NB4 (cell line): ENCODE data around the gene CCL23.

Experiments
- CTCF ChIP-seq: IDR thresholded peaks from one replicate; pipeline ENCODE4 v1.5.1; 2012; ENCODE audit warnings: low read depth, low read length
- MAX ChIP-seq: IDR thresholded peaks from 2 replicates; pipeline ENCODE4 v1.6.1; 2011; ENCODE audit warnings: low read depth, low read length

- no peak for TF ChIP-seq MAX
- peak; percentile 50 for TF ChIP-seq CTCF
These were observed 8.6 kb downstream of the CCL23 start for GRCh38 chr17:36008998-36009665.
